Measurements from ENCODE around the gene CAMTA1. TPM values are rescaled to one million over a fixed set of nuclear protein-coding genes. Genes with fewer than 3 reads are reported as not detected.

Gene CAMTA1
- total RNA-seq, 1 donor from 2014 or later: 63.8 TPM

- DNase-seq (ENCODE audit: low spot score): no peak
- Mint-ChIP-seq H3K9me3 (ENCODE audit: low read depth) (peaks cover 6% of the 10 kb centered on the region), H3K4me1 (ENCODE audit: low read depth) (peaks cover 37% of the 10 kb centered on the region), H3K27me3 (ENCODE audit: low read depth) (no peaks in the 10 kb centered on the region), H3K27ac (ENCODE audit: unreplicated experiment) (peak overlapping the region; percentile 64), H3K36me3 (ENCODE audit: low read depth) (peaks cover 2% of the 10 kb centered on the region), H3K4me3 (ENCODE audit: unreplicated experiment) (no peak overlapping the region)
- no peak for TF ChIP-seq CTCF (IDR thresholded peaks at IDR 0.05)
Observed at GRCh38 chr1:7119156-7119555, 333.9 kb downstream of the CAMTA1 start.

DNA sequence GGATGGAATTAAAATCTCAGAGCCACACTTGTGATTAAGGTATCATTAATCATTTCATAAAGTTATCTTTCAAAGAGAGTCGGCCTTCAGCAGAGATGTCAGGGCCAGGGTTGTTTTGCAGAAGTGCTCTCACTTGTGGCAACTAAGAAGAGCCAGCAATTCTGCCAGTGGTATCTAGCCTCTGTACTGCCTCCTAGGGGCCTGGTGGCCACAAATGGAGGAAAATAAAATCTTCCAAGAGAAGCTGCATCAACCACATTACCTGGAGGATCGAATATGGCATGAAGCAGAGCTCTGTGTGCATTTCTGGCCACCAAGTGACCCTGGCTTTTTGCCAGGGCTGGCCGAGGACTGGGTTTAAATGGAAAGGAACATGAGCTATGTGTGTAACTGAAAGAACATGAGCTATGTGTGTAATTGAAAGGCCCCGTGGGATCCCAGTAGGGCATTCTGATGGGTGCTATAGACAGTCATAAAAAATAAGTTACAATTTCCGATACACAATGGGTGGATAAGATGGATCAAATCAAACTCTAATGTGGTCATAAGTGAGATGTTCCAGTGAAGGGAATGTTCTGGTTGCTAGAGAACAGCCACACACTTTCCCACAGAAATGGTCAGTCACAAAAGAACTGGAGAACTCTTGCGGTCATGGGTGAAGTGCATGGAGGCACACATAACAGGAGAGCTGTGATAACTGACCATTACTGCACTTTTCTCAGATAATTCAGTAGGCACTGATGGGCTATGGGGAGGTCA is 335.8 kb downstream of the CAMTA1 start:
- H3K4me1 Mint-ChIP-seq (ENCODE audit: low read depth): peaks cover 37% of the 10 kb centered on the region
- peak; percentile 52 for TF ChIP-seq CTCF (IDR thresholded peaks at IDR 0.05)
- DNase-seq (ENCODE audit: low spot score): no peak
- no peak overlapping the region for H3K27ac Mint-ChIP-seq (ENCODE audit: unreplicated experiment)
- H3K9me3 Mint-ChIP-seq (ENCODE audit: low read depth): peaks cover 3% of the 10 kb centered on the region
- no peaks in the 10 kb centered on the region for H3K36me3 Mint-ChIP-seq (ENCODE audit: low read depth)
- H3K4me3 Mint-ChIP-seq (ENCODE audit: unreplicated experiment): no peak overlapping the region
- H3K27me3 Mint-ChIP-seq (ENCODE audit: low read depth): no peaks in the 10 kb centered on the region

DNA sequence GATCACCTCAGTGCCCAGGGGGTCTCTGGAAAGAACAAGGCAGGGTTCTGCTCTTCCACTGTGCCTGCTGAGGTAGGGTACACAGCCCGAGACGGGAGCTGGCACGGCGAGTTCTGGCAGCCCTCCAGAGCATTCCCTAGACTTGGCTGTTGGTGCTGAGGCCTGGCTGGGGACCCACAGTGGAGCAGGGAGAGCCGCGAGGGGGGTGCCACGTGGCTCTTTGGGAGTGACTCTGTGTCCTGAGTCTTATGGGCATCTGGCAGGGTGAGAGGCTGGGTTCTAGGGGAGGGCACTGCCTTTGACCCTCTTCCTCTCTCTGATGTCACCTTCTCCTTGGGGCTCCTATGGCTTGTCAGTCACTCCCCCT is 336.4 kb downstream of the CAMTA1 start:
- Mint-ChIP-seq H3K9me3 (ENCODE audit: low read depth) (no peaks in the 10 kb centered on the region), H3K27ac (ENCODE audit: unreplicated experiment) (peak overlapping the region; percentile 34), H3K36me3 (ENCODE audit: low read depth) (no peaks in the 10 kb centered on the region), H3K27me3 (ENCODE audit: low read depth) (no peaks in the 10 kb centered on the region), H3K4me3 (ENCODE audit: unreplicated experiment) (no peak overlapping the region), H3K4me1 (ENCODE audit: low read depth) (peaks cover 37% of the 10 kb centered on the region)
- DNase-seq (ENCODE audit: low spot score): no peak
- TF ChIP-seq CTCF (IDR thresholded peaks at IDR 0.05): no peak

DNA sequence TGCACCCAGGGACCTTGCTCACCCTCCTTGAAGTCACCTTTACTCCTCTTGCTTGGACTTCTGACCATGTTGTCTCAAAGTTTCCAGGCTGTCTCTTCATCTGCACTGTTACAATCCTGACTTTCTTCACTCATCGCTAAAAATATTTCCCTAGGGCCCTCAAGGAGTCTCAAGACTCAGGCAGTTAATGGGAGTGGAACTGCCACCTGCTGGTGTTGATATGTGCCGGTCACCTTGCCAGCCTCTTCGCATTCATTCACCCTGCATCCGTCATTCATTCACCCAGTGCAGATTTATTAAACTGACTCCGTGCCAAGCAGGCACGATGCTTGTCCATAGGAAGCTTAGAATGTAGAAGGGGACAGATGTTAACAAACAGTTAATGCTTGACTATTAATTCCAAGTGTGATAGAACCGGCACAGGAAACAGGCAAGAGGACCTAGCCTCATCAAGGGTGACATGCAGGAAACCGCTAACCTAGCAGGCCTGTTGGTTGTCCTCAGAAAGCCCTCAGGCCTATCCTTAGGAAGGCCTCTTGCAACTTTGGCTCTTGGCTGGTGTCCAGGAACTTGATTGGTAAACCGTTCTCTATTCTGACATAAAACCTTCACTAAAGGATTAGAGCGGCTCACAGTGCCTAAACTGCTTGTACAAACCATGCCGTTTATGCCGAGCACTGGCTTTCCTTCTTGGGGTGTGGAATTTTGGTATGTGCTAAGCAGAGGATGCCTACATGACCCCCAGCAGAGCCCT is 342.2 kb downstream of the CAMTA1 start:
- Mint-ChIP-seq H3K36me3 (ENCODE audit: low read depth) (no peaks in the 10 kb centered on the region), H3K9me3 (ENCODE audit: low read depth) (no peaks in the 10 kb centered on the region), H3K4me1 (ENCODE audit: low read depth) (no peaks in the 10 kb centered on the region), H3K27ac (ENCODE audit: unreplicated experiment) (no peak overlapping the region), H3K4me3 (ENCODE audit: unreplicated experiment) (no peak overlapping the region), H3K27me3 (ENCODE audit: low read depth) (no peaks in the 10 kb centered on the region)
- no peak for DNase-seq (ENCODE audit: low spot score)
- no peak for TF ChIP-seq CTCF (IDR thresholded peaks at IDR 0.05)

GRCh38 chr1:7128293-7128692 is 343.0 kb downstream of the CAMTA1 start:
- Mint-ChIP-seq H3K9me3 (ENCODE audit: low read depth) (no peaks in the 10 kb centered on the region), H3K27ac (ENCODE audit: unreplicated experiment) (no peak overlapping the region)
- no peak for TF ChIP-seq CTCF (IDR thresholded peaks at IDR 0.05)

More at GRCh38 chr1:7128293-7128692, 343.0 kb downstream of the CAMTA1 start:
- H3K27me3 Mint-ChIP-seq (ENCODE audit: low read depth): no peaks in the 10 kb centered on the region
- no peak for DNase-seq (ENCODE audit: low spot score)
- no peaks in the 10 kb centered on the region for H3K36me3 Mint-ChIP-seq (ENCODE audit: low read depth)
- H3K4me1 Mint-ChIP-seq (ENCODE audit: low read depth): no peaks in the 10 kb centered on the region
- no peak overlapping the region for H3K4me3 Mint-ChIP-seq (ENCODE audit: unreplicated experiment)
